Cortex of kidney (tissue), 1 donor: ENCODE results near the gene FAU.
A peak's percentile ranks its signal among the peaks of the same experiment; 100 is the strongest.

Source experiments
- DNase-seq: peaks from one replicate; lab custom pipeline; 2025; lab: John Stamatoyannopoulos, UW

FAU gene

DNA sequence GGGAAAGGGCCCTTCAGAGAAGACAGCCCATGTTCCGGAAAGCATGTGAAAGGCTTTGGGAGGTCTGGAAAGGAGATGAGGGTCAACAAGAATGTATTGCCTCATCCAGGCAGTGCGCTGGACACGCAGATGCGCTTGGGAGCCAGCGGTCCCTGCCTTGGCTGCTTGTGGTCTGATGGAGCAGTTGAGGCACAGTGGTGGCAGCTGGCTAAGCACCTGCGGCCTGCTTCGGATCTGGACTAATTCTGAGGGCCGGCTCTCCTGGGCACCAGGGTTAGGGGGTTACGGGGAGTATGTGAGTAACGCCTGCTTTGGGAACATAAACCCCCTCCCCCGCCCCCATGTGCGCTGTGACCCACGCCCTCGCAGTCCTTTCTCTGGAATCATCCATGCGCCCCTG, 14.9 kb downstream of the FAU start:
- DNase-seq: no peak

DNA sequence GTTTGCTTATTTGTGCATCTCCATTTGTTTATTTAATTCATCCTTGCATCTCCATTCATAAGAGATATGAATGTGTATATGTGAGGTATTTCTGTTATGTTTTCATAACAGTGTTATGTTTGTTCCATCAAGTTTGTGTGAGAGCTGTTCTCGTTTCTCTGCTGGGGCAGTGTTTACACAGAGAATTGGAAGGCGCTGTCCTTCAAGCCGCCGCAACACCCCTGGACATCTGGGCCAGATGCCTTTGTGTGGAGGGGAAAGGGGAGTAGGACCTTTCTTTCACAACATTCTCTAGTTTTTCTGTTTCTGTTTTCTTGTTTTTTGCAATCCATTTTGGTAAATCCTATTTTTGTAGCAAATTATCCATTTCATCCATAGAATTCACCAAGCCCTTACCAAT, 17.3 kb downstream of the FAU start:
- no peak for DNase-seq

DNA sequence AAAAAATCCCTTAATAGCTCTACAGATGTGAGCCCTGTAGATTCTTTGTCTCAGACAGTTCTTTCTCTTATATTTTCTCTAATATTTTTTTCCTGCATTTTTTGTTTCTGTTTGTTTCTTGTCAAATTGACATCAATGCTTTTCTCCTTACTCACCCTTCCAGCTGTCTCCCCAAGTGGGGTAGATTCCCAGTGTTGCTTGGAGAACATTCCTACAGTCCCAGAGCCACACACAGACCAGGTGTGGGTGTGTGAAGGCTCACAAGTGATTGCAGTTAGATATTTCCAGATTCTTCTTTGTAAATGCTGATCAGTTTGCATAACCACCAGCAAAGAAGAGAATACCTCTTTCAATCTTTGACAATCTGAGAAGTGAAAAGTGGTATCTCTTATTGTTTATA, 18.5 kb downstream of the FAU start:
- DNase-seq: no peak

- DNase-seq: no peak
These were observed 19.5 kb downstream of the FAU start for GRCh38 chr11:65102142-65103095.

- no peak for DNase-seq
These were observed 21.1 kb downstream of the FAU start for GRCh38 chr11:65100674-65101350.

DNA sequence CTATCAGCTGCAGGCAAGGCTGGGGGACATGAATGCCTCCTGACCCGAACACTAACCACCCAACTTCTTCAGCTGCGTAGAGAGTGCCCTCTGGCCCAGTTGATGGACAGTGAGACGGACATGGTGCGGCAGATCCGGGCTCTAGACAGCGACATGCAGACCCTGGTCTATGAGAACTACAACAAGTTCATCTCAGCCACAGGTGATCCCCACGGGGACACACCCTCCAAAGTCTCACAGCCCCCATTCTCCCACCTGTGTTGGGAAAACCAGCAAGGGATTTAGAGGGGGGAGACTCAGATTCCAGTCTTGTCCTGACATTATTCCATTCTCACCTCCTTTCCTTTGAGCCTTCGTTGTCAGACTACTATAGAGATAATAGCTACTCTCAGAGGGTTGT, 25.0 kb downstream of the FAU start:
- DNase-seq: no peak

DNA sequence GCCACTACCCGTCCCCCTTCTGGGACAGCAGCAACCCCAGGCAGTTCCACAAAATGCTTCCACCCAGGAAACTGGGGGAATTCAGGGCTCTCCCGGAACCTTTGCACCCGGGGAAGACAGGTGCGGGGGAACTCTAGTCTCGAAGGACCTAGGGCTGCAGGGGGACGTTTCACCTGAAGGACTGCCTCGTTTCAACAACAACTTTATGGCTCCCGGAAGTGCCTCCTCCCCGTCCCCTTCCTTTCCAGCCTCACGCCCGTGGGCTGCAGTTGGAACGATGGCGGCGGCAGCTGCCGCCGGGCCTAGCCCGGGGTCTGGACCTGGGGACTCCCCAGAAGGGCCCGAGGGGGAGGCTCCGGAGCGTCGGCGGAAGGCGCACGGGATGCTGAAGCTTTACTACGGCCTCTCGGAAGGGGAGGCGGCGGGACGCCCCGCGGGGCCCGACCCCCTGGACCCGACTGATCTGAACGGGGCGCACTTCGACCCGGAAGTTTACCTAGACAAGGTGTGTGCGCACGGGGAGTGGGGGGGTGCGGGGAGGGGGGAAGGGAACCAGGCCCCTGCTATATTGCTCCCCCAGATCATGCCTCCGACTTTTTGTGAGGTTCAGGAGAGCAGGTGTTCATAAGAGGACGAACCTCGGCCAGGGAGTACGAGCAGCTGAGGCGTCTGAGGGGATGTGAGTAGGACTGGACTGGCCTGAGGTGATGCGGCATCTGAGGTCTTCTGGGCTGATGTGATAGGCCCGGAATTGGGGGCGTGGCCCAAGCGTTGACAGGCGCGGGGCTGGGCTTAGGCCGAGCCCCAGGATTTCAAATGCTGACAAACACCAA, 25.7 kb downstream of the FAU start, which contains the start of gene VPS51:
TSS of gene VPS51 (plus strand) at position 241 of the 833 bp plus-strand sequence. CDS start at position 278, 37 bp downstream.
- no peak for DNase-seq

DNA sequence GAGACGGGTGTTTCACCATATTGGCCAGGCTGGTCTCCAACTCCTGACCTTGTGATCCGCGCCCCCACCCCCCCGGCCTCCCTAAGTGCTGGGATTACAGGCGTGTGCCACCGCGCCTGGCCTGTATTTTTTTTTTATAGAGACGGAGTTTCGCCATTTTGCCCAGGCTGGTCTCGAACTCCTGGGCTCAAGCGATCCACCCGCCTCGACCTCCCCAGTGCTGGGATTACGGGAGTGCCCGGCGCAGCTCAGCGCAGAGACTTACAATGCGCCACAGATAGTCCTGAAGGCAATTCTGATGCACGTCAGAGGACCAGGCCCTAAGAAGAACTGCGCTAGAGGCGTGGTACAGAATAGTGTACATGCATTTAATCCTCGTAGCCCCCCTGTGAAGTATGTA, 26.5 kb downstream of the FAU start:
- DNase-seq: no peak

DNA sequence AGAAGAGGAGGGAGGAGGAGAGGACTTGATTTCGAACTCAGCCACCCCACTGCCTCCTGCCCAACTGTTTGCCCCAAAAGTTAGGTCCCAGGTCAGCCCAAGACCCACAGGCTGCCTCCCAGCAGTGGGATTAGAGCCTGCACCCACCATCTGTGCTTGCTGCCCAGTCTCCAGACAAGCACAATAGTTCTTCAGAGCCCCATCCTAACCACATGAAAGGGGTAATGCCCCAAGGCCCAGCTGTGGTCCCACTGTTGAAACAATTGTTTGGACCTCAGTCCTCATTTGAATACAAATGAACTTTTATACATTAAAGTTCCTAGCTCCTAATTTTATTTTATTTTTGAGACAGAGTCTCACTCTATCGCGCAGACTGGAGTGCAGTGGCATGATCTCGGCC, 31.3 kb downstream of the FAU start:
- no peak for DNase-seq

DNA sequence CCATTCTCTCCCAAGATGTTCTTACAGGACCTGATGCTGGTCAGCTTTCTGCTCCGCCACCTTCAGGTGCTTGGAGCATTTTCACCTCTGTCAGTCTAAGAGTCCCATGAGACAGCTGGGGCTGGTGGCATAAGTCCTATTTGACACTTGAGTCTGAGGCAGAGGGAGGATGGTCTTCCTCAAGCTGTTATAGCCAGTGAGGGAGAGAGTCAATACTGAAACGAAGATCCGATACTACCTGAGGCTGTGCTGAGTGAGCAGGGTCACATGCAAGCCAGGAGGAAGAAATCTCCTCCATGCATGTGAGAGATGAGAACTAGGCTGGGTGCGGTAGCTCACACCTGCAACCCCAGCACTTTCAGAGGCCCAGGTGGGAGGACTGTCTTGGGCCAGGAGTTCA, 32.3 kb downstream of the FAU start:
- no peak for DNase-seq

- DNase-seq: no peak
These were observed 34.1 kb downstream of the FAU start for GRCh38 chr11:65087827-65088226.

DNA sequence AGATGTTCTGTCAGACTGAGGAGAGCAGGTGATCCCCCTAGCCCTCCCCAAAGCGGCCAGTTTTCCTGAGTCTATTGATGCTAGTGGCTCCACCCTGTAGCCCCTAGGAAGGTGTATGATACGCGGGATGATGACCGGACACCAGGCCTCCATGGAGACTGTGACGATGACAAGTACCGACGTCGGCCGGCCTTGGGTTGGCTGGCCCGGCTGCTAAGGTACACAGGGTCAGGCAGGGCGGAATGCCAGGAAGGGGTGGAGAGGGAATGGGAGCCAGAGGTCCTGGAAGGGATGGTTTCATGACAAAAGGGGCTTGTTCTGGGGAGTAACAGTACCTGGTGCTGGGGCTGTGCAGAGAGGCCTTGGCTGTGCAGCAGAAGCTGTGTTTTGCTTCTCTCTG, 34.7 kb downstream of the FAU start:
- DNase-seq: no peak

GRCh38 chr11:65086809-65087208, 35.1 kb downstream of the FAU start:
- no peak for DNase-seq

- DNase-seq: no peak
These were observed 36.5 kb downstream of the FAU start for GRCh38 chr11:65085446-65085845.

DNA sequence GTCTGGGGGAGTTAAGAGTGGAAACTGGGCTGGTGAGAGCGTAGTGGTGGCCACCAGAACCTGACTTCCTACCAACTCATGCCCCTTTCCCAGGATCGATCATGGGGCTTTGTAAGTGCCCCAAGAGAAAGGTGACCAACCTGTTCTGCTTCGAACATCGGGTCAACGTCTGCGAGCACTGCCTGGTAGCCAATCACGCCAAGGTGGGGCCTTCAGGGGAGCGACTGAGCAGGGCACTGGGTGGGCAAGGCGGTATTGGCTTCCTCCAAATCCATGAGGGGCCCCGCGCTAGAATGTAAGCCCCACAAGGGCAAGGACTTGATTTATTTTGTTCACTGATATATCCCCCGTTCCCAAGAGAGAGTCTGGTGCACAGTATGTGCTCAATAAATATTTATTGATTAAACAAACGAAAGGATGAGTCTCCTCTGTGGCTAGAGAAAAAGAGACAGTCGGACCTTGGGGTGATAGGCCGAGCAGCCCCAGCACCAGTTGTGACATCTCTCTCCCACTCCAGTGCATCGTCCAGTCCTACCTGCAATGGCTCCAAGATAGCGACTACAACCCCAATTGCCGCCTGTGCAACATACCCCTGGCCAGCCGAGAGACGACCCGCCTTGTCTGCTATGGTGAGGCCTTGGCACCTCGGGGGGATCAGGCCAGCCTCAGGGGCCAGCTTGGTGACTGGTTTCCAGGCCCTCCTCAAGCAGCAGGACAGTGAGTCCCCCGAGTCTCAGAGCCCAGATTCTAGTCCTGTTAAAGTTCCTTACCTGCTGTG, 37.1 kb downstream of the FAU start:
- DNase-seq: no peak

DNA sequence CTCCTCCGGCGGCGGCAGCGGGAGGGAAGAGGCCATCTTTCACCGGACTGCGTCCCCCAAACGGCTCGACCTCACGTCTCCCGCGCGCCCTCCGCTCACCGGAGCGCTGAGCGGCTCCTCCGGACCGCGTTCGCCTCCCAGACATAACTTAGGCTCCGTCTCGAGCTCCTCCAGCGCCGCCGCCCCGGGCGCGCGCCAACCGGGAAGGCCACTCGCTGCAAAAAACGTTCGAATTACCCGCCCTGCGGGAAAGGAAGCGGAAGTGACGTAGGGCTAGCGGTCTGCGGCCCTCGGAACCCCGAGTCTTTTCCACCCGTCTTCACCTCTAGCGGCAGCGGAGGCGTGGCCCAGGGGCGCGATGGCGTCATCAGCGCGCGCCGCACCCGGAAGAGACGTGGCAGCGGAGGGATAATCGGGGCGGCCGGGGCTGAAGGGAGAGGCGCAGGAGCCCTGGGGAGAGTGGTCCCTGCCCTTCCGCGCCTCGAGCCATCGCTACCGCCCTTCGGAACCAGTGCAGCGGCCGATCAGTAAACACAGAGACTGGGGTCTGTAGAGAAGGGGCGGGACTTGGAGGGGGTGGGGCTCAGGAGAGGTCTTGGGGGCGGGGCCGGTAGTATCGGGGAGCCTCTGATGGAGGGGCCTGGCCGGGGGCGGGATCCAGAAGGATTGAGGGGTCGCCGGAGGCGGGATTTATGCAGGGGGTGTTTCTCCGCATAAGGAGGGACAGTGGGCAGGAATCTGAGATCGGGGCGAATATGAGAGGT, 37.9 kb downstream of the FAU start, which contains the start of the genes CDCA5 and ZFPL1:
TSS of gene CDCA5 (minus strand) at position 207 of the 764 bp plus-strand sequence. CDS start at position 145, 62 bp downstream.
TSS of gene ZFPL1 (plus strand) at position 389 of the 764 bp plus-strand sequence. CDS start 477 bp downstream, outside the sequence.
- DNase-seq: peak; percentile 67

GRCh38 chr11:65083134-65083833, 38.6 kb downstream of the FAU start:
- no peak for DNase-seq

DNA sequence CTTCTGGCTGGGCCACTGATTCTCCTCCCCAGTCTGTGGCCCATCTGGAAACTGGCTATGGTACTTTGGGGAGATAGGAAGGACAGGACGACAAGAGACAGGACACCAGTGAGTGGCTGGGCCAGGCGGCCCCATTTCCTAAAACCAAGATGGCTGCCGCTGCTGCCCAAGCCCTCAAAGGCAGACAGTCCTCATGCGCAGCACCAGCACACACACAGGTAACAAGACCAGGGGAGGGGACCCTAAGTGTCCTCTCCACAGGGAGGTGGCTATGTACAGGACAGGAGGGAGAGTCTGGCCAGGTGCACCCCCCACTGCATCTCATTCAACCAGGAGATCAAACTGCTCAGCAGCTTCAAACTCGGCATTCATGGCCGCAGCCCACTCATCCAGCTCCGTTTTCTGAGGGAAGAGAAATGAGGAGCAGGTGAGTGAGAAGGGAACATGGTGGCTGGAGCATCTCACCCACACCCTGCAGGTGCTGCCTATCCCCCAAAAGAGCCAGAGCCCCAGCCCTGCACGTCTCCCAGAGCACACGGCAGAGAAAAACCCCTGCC, 43.1 kb downstream of the FAU start:
- DNase-seq: no peak

DNA sequence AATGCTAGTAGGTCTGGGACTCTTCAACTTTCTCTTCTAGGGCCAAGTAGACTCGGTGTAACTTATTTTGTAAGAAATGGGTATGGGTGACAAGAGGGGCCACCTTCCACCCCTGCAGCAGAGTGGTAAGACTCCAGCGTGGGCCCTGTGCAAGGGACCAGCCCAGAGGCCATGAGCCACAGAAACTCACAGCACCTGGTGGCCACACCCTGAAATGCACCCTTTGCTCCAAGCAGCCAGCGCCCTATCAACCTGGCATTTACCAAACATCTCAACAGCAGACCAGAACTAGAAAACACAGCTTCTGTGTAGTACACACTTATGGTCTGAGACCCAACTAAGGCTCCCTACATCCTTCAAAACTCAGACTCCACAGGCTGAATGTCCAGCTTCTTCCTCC, 43.8 kb downstream of the FAU start:
- DNase-seq: no peak

- DNase-seq: no peak
These were observed 44.5 kb downstream of the FAU start for GRCh38 chr11:65077451-65077850.
